WERI-Rb-1 (cell line): ENCODE data around the gene TMEM126B.
"Not testable (repeated sequence)": the region's sequence is repeated elsewhere in the genome, so short reads cannot be mapped to it uniquely, and the experiment has no call there.

Experiments
- DNase-seq: peaks from one replicate; pipeline ENCODE4 v3.0.0-alpha.2; 2020
- H3K27ac ChIP-seq: fragments of 250-450 bp; sonication (Bioruptor Pico); 2 replicates; pipeline ENCODE4 v1.5.1; 2020; ENCODE audit warnings: mild to moderate bottlenecking, moderate library complexity
- H3K27me3 ChIP-seq: fragments of 250-450 bp; sonication (Bioruptor Pico); 2 replicates; pipeline ENCODE4 v1.5.1; 2021; ENCODE audit warnings: mild to moderate bottlenecking, low read depth, moderate library complexity; ENCODE audit not compliant: insufficient read depth, severe bottlenecking
- H3K36me3 ChIP-seq: fragments of 250-450 bp; sonication (Bioruptor Pico); 2 replicates; pipeline ENCODE4 v1.5.1; 2020; ENCODE audit warnings: mild to moderate bottlenecking, moderate library complexity
- H3K4me3 ChIP-seq: 2 replicates; pipeline ENCODE4 v1.5.1; 2011; ENCODE audit warnings: low read depth, mild to moderate bottlenecking, control low read depth, low read length
- H3K9me3 ChIP-seq: fragments of 250-450 bp; sonication (Bioruptor Pico); 2 replicates; pipeline ENCODE4 v1.5.1; 2021; ENCODE audit warnings: mild to moderate bottlenecking, moderate library complexity; ENCODE audit not compliant: severe bottlenecking
- CTCF ChIP-seq: IDR thresholded peaks from 2 replicates; pipeline ENCODE4 v1.5.1; 2011; ENCODE audit warnings: low read depth, mild to moderate bottlenecking, control low read depth, inconsistent platforms, low read length

The TMEM126B gene

GRCh38 chr11:85652786-85653447 lies 24.5 kb downstream of the TMEM126B start:
- DNase-seq = no peak
- H3K4me3 ChIP-seq = no peak overlapping the region
- H3K9me3 ChIP-seq = no peaks in the 10 kb centered on the region
- no peak for TF ChIP-seq CTCF
- no peak overlapping the region for H3K27ac ChIP-seq
- peaks cover 31% of the 10 kb centered on the region for H3K36me3 ChIP-seq
- no peaks in the 10 kb centered on the region for H3K27me3 ChIP-seq

GRCh38 chr11:85654343-85654742 lies 25.9 kb downstream of the TMEM126B start:
- H3K4me3 ChIP-seq, H3K27ac ChIP-seq, DNase-seq, H3K27me3 ChIP-seq, H3K9me3 ChIP-seq: not testable (repeated sequence)
- H3K36me3 ChIP-seq = peaks cover 44% of the 10 kb centered on the region

- Histone ChIP-seq H3K27ac (no peak overlapping the region), H3K27me3 (no peaks in the 10 kb centered on the region), H3K9me3 (no peaks in the 10 kb centered on the region), H3K4me3 (no peak overlapping the region), H3K36me3 (peaks cover 67% of the 10 kb centered on the region)
- no peak for TF ChIP-seq CTCF
- DNase-seq = no peak
These were observed 28.4 kb downstream of the TMEM126B start for GRCh38 chr11:85656777-85657176.

GRCh38 chr11:85658180-85658579 lies 29.8 kb downstream of the TMEM126B start:
- no peak for TF ChIP-seq CTCF
- H3K27ac ChIP-seq = no peak overlapping the region
- no peak overlapping the region for H3K4me3 ChIP-seq
- DNase-seq = no peak
- no peaks in the 10 kb centered on the region for H3K9me3 ChIP-seq
- H3K36me3 ChIP-seq = peaks cover 77% of the 10 kb centered on the region
- no peaks in the 10 kb centered on the region for H3K27me3 ChIP-seq

GRCh38 chr11:85661972-85662664 lies 33.7 kb downstream of the TMEM126B start:
- H3K9me3 ChIP-seq = no peaks in the 10 kb centered on the region
- peaks cover 74% of the 10 kb centered on the region for H3K36me3 ChIP-seq
- H3K27me3 ChIP-seq = no peaks in the 10 kb centered on the region
- H3K4me3 ChIP-seq = peak overlapping the region; percentile 99
- DNase-seq = no peak
- no peak for TF ChIP-seq CTCF
- no peak overlapping the region for H3K27ac ChIP-seq

- no peak for DNase-seq
- no peak for TF ChIP-seq CTCF
- Histone ChIP-seq H3K27me3 (no peaks in the 10 kb centered on the region), H3K9me3 (no peaks in the 10 kb centered on the region), H3K36me3 (peaks cover 63% of the 10 kb centered on the region), H3K27ac (peak overlapping the region; percentile 97), H3K4me3 (peak overlapping the region; percentile 99)
These were observed 34.8 kb downstream of the TMEM126B start for GRCh38 chr11:85663080-85663752.
